ENCODE data around the gene DOCK2. TPM values are rescaled to one million over a fixed set of nuclear protein-coding genes. Genes with fewer than 3 reads are reported as not detected.

Gene DOCK2
- total and polyA plus RNA-seq, 8 donors, result 4.3 to 101 (median 5.3) TPM

GRCh38 chr5:169663537-169663936, 26.5 kb downstream of the DOCK2 start:
- TF ChIP-seq CTCF (IDR thresholded peaks at IDR 0.05), result no peak
- intact Hi-C loops (cut with DNase I), result no loop called here
- H3K4me3 ChIP-seq, result no peak overlapping the region
- H3K4me1 ChIP-seq, result peaks cover 0 to 11% of the 10 kb centered on the region in 2 donors
- ATAC-seq, result no peak
- no peak overlapping the region for H3K27ac ChIP-seq
- no peaks in the 10 kb centered on the region for H3K9me3 ChIP-seq
- DNase-seq, result no peak
- no peaks in the 10 kb centered on the region for H3K27me3 ChIP-seq
- H3K36me3 ChIP-seq, result no peaks in the 10 kb centered on the region

GRCh38 chr5:169666365-169666764, 29.3 kb downstream of the DOCK2 start:
- no peak overlapping the region for H3K4me3 ChIP-seq
- no peak for ATAC-seq
- intact Hi-C loops (cut with DNase I), result no loop called here
- H3K4me1 ChIP-seq, result peaks cover 0 to 11% of the 10 kb centered on the region in 2 donors
- DNase-seq, result no peak
- peaks cover 0 to 14% of the 10 kb centered on the region in 2 donors for H3K36me3 ChIP-seq
- H3K9me3 ChIP-seq, result no peaks in the 10 kb centered on the region
- no peak overlapping the region for H3K27ac ChIP-seq
- no peak for TF ChIP-seq CTCF (IDR thresholded peaks at IDR 0.05)
- H3K27me3 ChIP-seq, result no peaks in the 10 kb centered on the region

GRCh38 chr5:169667896-169668674, 31.0 kb downstream of the DOCK2 start:
- no peaks in the 10 kb centered on the region for H3K27me3 ChIP-seq
- no peak for ATAC-seq
- H3K4me1 ChIP-seq, result peaks cover 0 to 10% of the 10 kb centered on the region in 2 donors
- H3K4me3 ChIP-seq, result no peak overlapping the region
- intact Hi-C loops (cut with DNase I), result no loop called here
- H3K9me3 ChIP-seq, result no peaks in the 10 kb centered on the region
- no peak for DNase-seq
- TF ChIP-seq CTCF (IDR thresholded peaks at IDR 0.05), result no peak
- no peak overlapping the region for H3K27ac ChIP-seq
- H3K36me3 ChIP-seq, result peaks cover 0 to 26% of the 10 kb centered on the region in 2 donors

GRCh38 chr5:169668732-169669131, 31.7 kb downstream of the DOCK2 start:
- intact Hi-C loops (cut with DNase I), result no loop called here
- Histone ChIP-seq H3K27ac (no peak overlapping the region), H3K9me3 (no peaks in the 10 kb centered on the region), H3K4me1 (peaks cover 0 to 3% of the 10 kb centered on the region in 2 donors), H3K36me3 (peaks cover 0 to 32% of the 10 kb centered on the region in 2 donors), H3K4me3 (no peak overlapping the region), H3K27me3 (no peaks in the 10 kb centered on the region)
- no peak for ATAC-seq
- no peak for TF ChIP-seq CTCF (IDR thresholded peaks at IDR 0.05)
- no peak for DNase-seq

- DNase-seq (no peak), ATAC-seq (no peak)
- Histone ChIP-seq H3K4me3 (no peak overlapping the region), H3K4me1 (no peaks in the 10 kb centered on the region), H3K9me3 (no peaks in the 10 kb centered on the region), H3K27me3 (no peaks in the 10 kb centered on the region), H3K27ac (no peak overlapping the region), H3K36me3 (peaks cover 0 to 55% of the 10 kb centered on the region in 2 donors)
- TF ChIP-seq CTCF (IDR thresholded peaks at IDR 0.05), result no peak
- intact Hi-C loops (cut with DNase I), result no loop called here
Measured at GRCh38 chr5:169670769-169671525, 33.9 kb downstream of the DOCK2 start.
